ENCODE measurements around the gene KNL1. TPM values are rescaled to one million over a fixed set of nuclear protein-coding genes. Genes with fewer than 3 reads are reported as not detected.

The KNL1 gene
- total RNA-seq, 1 donor from 2014 or later, result 1.7 TPM

Other genes with a start within 250 kb of the KNL1 start
- gene PHGR1, start 243.2 kb upstream of the KNL1 start, total RNA-seq, result not detected
- 0.25 TPM for gene DISP2, start 236.0 kb upstream of the KNL1 start, total RNA-seq
- gene KNSTRN, start 211.5 kb upstream of the KNL1 start, total RNA-seq, result 9.2 TPM
- 229 TPM for gene IVD, start 188.5 kb upstream of the KNL1 start, total RNA-seq
- gene BAHD1, start 153.3 kb upstream of the KNL1 start, total RNA-seq, result 12.8 TPM
- 5.3 TPM for gene CHST14, start 123.3 kb upstream of the KNL1 start, total RNA-seq
- gene CCDC32, start 29.2 kb upstream of the KNL1 start, total RNA-seq, result 6.5 TPM
- gene RPUSD2, start 24.9 kb upstream of the KNL1 start, total RNA-seq, result 7.4 TPM
- 0.38 TPM for gene RAD51, start 100.9 kb downstream of the KNL1 start, total RNA-seq
- 47.3 TPM for gene RMDN3, start 161.0 kb downstream of the KNL1 start, total RNA-seq
- gene GCHFR, start 169.8 kb downstream of the KNL1 start, total RNA-seq, result 106 TPM
- gene C15orf62, start 175.7 kb downstream of the KNL1 start, total RNA-seq, result 1.0 TPM
- 19.9 TPM for gene ZFYVE19, start 212.8 kb downstream of the KNL1 start, total RNA-seq
- 31.3 TPM for gene DNAJC17, start 213.2 kb downstream of the KNL1 start, total RNA-seq
- gene PPP1R14D, start 234.5 kb downstream of the KNL1 start, total RNA-seq, result not detected
- gene SPINT1, start 249.8 kb downstream of the KNL1 start, total RNA-seq, result 1.6 TPM